H1 (cell line): ENCODE results near the gene SOWAHD. TPM values are rescaled to one million over a fixed set of nuclear protein-coding genes. Genes with fewer than 3 reads are reported as not detected.

ENCODE experiments used
- CTCF ChIA-PET: fragments of 300-600 bp; sonication (Branson Sonifier 250); formaldehyde crosslinking; loops from one replicate; lab custom pipeline; 2021; ENCODE audit not compliant: partially characterized antibody; lab: Charles Lee
- POLR2A ChIA-PET: fragments of 300-600 bp; sonication (Branson Sonifier 250); formaldehyde crosslinking; loops from one replicate; lab custom pipeline; 2021; ENCODE audit warnings: inconsistent platforms; ENCODE audit not compliant: partially characterized antibody; lab: Charles Lee
- DNase-seq, 2 experiments: peaks; one replicate each; pipeline versions ENCODE4 v3.0.0 to v3.0.0-alpha.2; 2010 to 2022; ENCODE audit warnings: low spot score in 2 of 2, low read depth in 1 of 2, mixed read lengths in 1 of 2
- FAIRE-seq: peaks from 2 replicates; lab custom pipeline; 2011; peaks lifted over from hg19 to GRCh38; lab: Jason Lieb, UNC
- H2AFZ ChIP-seq: 2 replicates; pipeline ENCODE4 v1.8.1; 2012; ENCODE audit warnings: low read length, inconsistent platforms
- H2AK5ac ChIP-seq: 2 replicates; pipeline ENCODE4 v1.6.1; 2013; ENCODE audit warnings: low read depth, low read length
- H2BK120ac ChIP-seq: replicated peaks from 2 replicates; pipeline ENCODE3; 2013; ENCODE audit warnings: low read depth, low read length, inconsistent platforms
- H2BK12ac ChIP-seq: 2 replicates; pipeline ENCODE4 v1.6.1; 2013; ENCODE audit warnings: low read depth, low read length
- H2BK15ac ChIP-seq: 2 replicates; pipeline ENCODE4 v1.6.1; 2013; ENCODE audit warnings: low read length
- H2BK20ac ChIP-seq: 2 replicates; pipeline ENCODE4 v1.6.1; 2013; ENCODE audit warnings: low read length
- H2BK5ac ChIP-seq: 2 replicates; pipeline ENCODE4 v1.6.1; 2013; ENCODE audit warnings: low read depth, low read length
- H3K14ac ChIP-seq: 2 replicates; pipeline ENCODE4 v1.6.1; 2013; ENCODE audit warnings: inconsistent platforms; ENCODE audit not compliant: insufficient read length
- H3K18ac ChIP-seq: 2 replicates; pipeline ENCODE4 v1.6.1; 2013; ENCODE audit warnings: low read length; ENCODE audit errors: extremely low read depth
- H3K23ac ChIP-seq: 2 replicates; pipeline ENCODE4 v1.6.1; 2013; ENCODE audit warnings: inconsistent platforms; ENCODE audit not compliant: insufficient read length
- H3K23me2 ChIP-seq: 2 replicates; pipeline ENCODE4 v1.6.1; 2013; ENCODE audit warnings: low read depth, low read length
- H3K27ac ChIP-seq: 2 replicates; pipeline ENCODE4 v1.6.1; 2011; ENCODE audit warnings: low read depth, low read length, inconsistent platforms
- H3K27me3 ChIP-seq, 4 experiments: replicated peaks in 1 of 4; 1 replicate in 1 of 4; 2 replicates in 3 of 4; pipeline versions ENCODE4 v1.6.1 to v1.8.1; 2011 to 2013; ENCODE audit warnings: low read length in 3 of 4, mild to moderate bottlenecking in 3 of 4, inconsistent platforms in 2 of 4, mixed read lengths in 2 of 4, moderate library complexity in 1 of 4; ENCODE audit not compliant: control insufficient read depth in 3 of 4, insufficient read depth in 3 of 4; ENCODE audit errors: extremely low read depth in 1 of 4
- H3K36me3 ChIP-seq, 4 experiments: 2 replicates each; pipeline versions ENCODE4 v1.6.1 to v1.8.1; 2011 to 2013; ENCODE audit warnings: mild to moderate bottlenecking in 4 of 4, low read length in 3 of 4, moderate library complexity in 2 of 4, control low read depth in 1 of 4, inconsistent platforms in 1 of 4; ENCODE audit not compliant: insufficient read depth in 4 of 4, control insufficient read depth in 2 of 4
- H3K4ac ChIP-seq: replicated peaks from 2 replicates; pipeline ENCODE3; 2013; ENCODE audit warnings: low read length, low read depth, mixed read lengths, inconsistent platforms; ENCODE audit not compliant: insufficient read length
- H3K4me1 ChIP-seq, 4 experiments: replicated peaks in 1 of 4; 1 replicate in 1 of 4; 2 replicates in 3 of 4; pipeline versions ENCODE4 v1.6.1 to v1.8.1; 2011 to 2013; ENCODE audit warnings: low read length in 3 of 4, inconsistent platforms in 2 of 4, mixed read lengths in 1 of 4; ENCODE audit not compliant: insufficient read depth in 4 of 4, control insufficient read depth in 3 of 4
- H3K4me2 ChIP-seq, 2 experiments: 2 replicates each; pipeline versions ENCODE4 v1.6.1 to v1.8.1; 2011 to 2013; ENCODE audit warnings: low read depth in 2 of 2, low read length in 2 of 2, control low read depth in 1 of 2, inconsistent platforms in 1 of 2, mild to moderate bottlenecking in 1 of 2; ENCODE audit not compliant: insufficient read depth in 1 of 2
- H3K4me3 ChIP-seq, 4 experiments: fragments of 200-600, 300-600 bp in 1 of 4; sonication (generic), shearing (Covaris generic), sonication (Bioruptor Twin) in 1 of 4; 2 replicates each; pipeline versions ENCODE4 v1.5.1 to v1.8.1; 2011 to 2016; ENCODE audit warnings: low read length in 4 of 4, low read depth in 3 of 4, control low read depth in 2 of 4, inconsistent platforms in 2 of 4, mild to moderate bottlenecking in 2 of 4, mixed read lengths in 1 of 4, moderate library complexity in 1 of 4; ENCODE audit not compliant: insufficient read depth in 2 of 4; ENCODE audit errors: extremely low read depth in 1 of 4
- H3K56ac ChIP-seq: replicated peaks from 2 replicates; pipeline ENCODE3; 2013; ENCODE audit warnings: low read depth, mild to moderate bottlenecking, mixed read lengths, low read length, inconsistent platforms; ENCODE audit not compliant: insufficient read length
- H3K79me1 ChIP-seq: 2 replicates; pipeline ENCODE4 v1.6.1; 2013; ENCODE audit warnings: low read depth, low read length, control low read depth
- H3K79me2 ChIP-seq, 2 experiments: 2 replicates each; pipeline versions ENCODE4 v1.6.1 to v1.8.1; 2012 to 2013; ENCODE audit warnings: low read length in 2 of 2, mild to moderate bottlenecking in 2 of 2, inconsistent platforms in 1 of 2; ENCODE audit not compliant: insufficient read depth in 2 of 2, control insufficient read depth in 1 of 2
- H3K9ac ChIP-seq, 4 experiments: replicated peaks in 1 of 4; 1 replicate in 1 of 4; 2 replicates in 3 of 4; pipeline versions ENCODE4 v1.6.1 to v1.8.1; 2011 to 2013; ENCODE audit warnings: low read depth in 3 of 4, low read length in 3 of 4, control low read depth in 2 of 4, mild to moderate bottlenecking in 2 of 4, moderate library complexity in 2 of 4, inconsistent platforms in 1 of 4; ENCODE audit errors: extremely low read depth in 1 of 4
- H3K9me3 ChIP-seq, 2 experiments: 2 replicates each; pipeline versions ENCODE4 v1.6.1 to v1.8.1; 2012 to 2013; ENCODE audit warnings: mild to moderate bottlenecking in 2 of 2, moderate library complexity in 2 of 2, control low read depth in 1 of 2, inconsistent platforms in 1 of 2, low read depth in 1 of 2, low read length in 1 of 2, mixed read lengths in 1 of 2; ENCODE audit not compliant: insufficient read depth in 2 of 2
- H4K20me1 ChIP-seq, 2 experiments: replicated peaks in 1 of 2; 2 replicates each; pipeline versions ENCODE3 to v1.8.1; 2011 to 2013; ENCODE audit warnings: inconsistent platforms in 2 of 2, low read length in 2 of 2, mild to moderate bottlenecking in 1 of 2; ENCODE audit not compliant: insufficient read depth in 2 of 2, control insufficient read depth in 1 of 2
- H4K5ac ChIP-seq: 2 replicates; pipeline ENCODE4 v1.6.1; 2013; ENCODE audit warnings: low read length, low read depth, mixed read lengths, inconsistent platforms; ENCODE audit not compliant: insufficient read length
- H4K8ac ChIP-seq: 2 replicates; pipeline ENCODE4 v1.8.0; 2013; ENCODE audit warnings: mild to moderate bottlenecking, moderate library complexity, low read length, inconsistent platforms; ENCODE audit not compliant: insufficient read depth; ENCODE audit errors: extremely low read depth
- H4K91ac ChIP-seq: replicated peaks from 2 replicates; pipeline ENCODE3; 2013; ENCODE audit warnings: low read length, mixed read lengths, inconsistent platforms; ENCODE audit not compliant: insufficient read length
- GTF2F1 ChIP-seq: IDR thresholded peaks from 2 replicates; pipeline ENCODE4 v1.6.1; 2012; ENCODE audit warnings: low read depth, low read length, improper control_type of control experiment, borderline replicate concordance
- HDAC6 ChIP-seq: IDR thresholded peaks from one replicate; pipeline ENCODE4 v1.7.1; 2012; ENCODE audit warnings: low read depth, mild to moderate bottlenecking, inconsistent platforms, low read length, moderate library complexity
- KDM1A ChIP-seq: fragments of 200-600, 300-600 bp; sonication (generic); IDR thresholded peaks from 2 replicates; pipeline ENCODE4 v1.7.1; 2016; ENCODE audit warnings: mild to moderate bottlenecking, low read length, borderline replicate concordance
- SP2 ChIP-seq: IDR thresholded peaks from 2 replicates; pipeline ENCODE4 v1.6.1; 2012; ENCODE audit warnings: mild to moderate bottlenecking, low read length, inconsistent platforms
- YY1 ChIP-seq: IDR thresholded peaks from 2 replicates; pipeline ENCODE4 v1.6.1; 2011; ENCODE audit warnings: low read depth, mild to moderate bottlenecking, low read length
- WGBS, 2 experiments: shearing (Covaris generic) in 1 of 2; methylation state at CpG; one replicate each; pipeline versions ENCODE4 v1.1.6 to v1.1.7; 2013 to 2015; ENCODE audit warnings: low lambda C conversion rate in 2 of 2, mixed read lengths in 2 of 2, inconsistent platforms in 1 of 2, low coverage in 1 of 2, missing lambda C conversion rate in 1 of 2; ENCODE audit not compliant: insufficient replicate concordance in 2 of 2, insufficient coverage in 1 of 2, insufficient read length in 1 of 2; ENCODE audit errors: extremely low coverage in 1 of 2, missing lambda C conversion rate in 1 of 2; 5-methylcytosine and 5-hydroxymethylcytosine counted together
- long read RNA-seq, 2 experiments: library from RNA in 1 of 2; library from capped mRNA in 1 of 2; stranded (forward); transcript quantifications; one replicate each; pipeline ENCODE4 v2.0.0, GENCODE V29; 2021; ENCODE audit warnings: inconsistent platforms in 1 of 2
- polyA minus RNA-seq, 3 experiments: library from RNA; depleted of rRNA, polyadenylated mRNA; stranded (reverse); fragments of >200 nt; gene quantifications; 1 replicate in 2 of 3; 2 replicates in 1 of 3; pipeline ENCODE4 v1.2.3, GENCODE V29; 2011
- polyA plus RNA-seq, 7 experiments: library from polyadenylated mRNA; depleted of rRNA in 3 of 7; stranded (reverse) in 5 of 7; unstranded in 2 of 7; fragments of >200 nt in 5 of 7; fragments of 200-250 nt in 2 of 7; gene quantifications; 1 replicate in 5 of 7; 2 replicates in 1 of 7; 4 replicates in 1 of 7; pipeline versions ENCODE4 v1.2.1 to v1.2.3, GENCODE V29; 2011 to 2013; ENCODE audit warnings: missing spikeins in 2 of 7, mixed read lengths in 2 of 7
- total RNA-seq: library from RNA; stranded (reverse); fragmentation: NEBNext Ultra II Directional; extraction: Animal tissue kit (Norgen Biotek cat#: 25700); gene quantifications from 2 replicates; pipeline ENCODE4 v1.2.1, GENCODE V29; 2021
- TF ChIP-seq, protein P1 (sequence below): IDR thresholded peaks from 2 replicates; pipeline ENCODE4 v1.6.1; 2011; ENCODE audit warnings: low read length, improper control_type of control experiment

The SOWAHD gene, protein sequence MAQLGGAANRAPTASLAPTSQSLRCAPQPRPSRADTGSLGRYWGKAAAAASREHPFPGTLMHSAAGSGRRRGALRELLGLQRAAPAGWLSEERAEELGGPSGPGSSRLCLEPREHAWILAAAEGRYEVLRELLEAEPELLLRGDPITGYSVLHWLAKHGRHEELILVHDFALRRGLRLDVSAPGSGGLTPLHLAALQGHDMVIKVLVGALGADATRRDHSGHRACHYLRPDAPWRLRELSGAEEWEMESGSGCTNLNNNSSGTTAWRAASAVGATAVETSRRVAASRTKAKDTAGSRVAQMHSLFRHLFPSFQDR
- total RNA-seq (1.7 and 1.8 TPM in 2 replicates), polyA plus RNA-seq (2011; rRNA removed) (2.6 and 2.9 TPM in 2 replicates), polyA minus RNA-seq (2011; rRNA and poly(A)+ RNA removed) (0.29 and 0.47 TPM in 2 replicates)
- 3.1 TPM for polyA plus RNA-seq (2011; cell fraction: cytosol; rRNA removed)
- 1.7 TPM for polyA plus RNA-seq (2011; cell fraction: nucleus; rRNA removed)
- polyA plus RNA-seq (2012, experiment 1 of 2): 0.81 to 3.2 TPM (median 2.1 TPM) in 4 replicates
- 2.1 TPM for polyA plus RNA-seq (2012, experiment 2 of 2)
- 1.1 TPM for polyA plus RNA-seq (2013, experiment 1 of 2)
- 0.85 TPM for polyA plus RNA-seq (2013, experiment 2 of 2)
- polyA minus RNA-seq (2011; cell fraction: cytosol; rRNA and poly(A)+ RNA removed): 1.7 TPM
- 1.5 TPM for polyA minus RNA-seq (2011; cell fraction: nucleus; rRNA and poly(A)+ RNA removed)
- long read RNA-seq, experiment 1, partial matches to known transcripts: 0 of 2 reads
- long read RNA-seq, experiment 1, other reads (novel, unspliced or antisense): 0 of 2 reads
- long read RNA-seq, experiment 2: 0 reads

DNA sequence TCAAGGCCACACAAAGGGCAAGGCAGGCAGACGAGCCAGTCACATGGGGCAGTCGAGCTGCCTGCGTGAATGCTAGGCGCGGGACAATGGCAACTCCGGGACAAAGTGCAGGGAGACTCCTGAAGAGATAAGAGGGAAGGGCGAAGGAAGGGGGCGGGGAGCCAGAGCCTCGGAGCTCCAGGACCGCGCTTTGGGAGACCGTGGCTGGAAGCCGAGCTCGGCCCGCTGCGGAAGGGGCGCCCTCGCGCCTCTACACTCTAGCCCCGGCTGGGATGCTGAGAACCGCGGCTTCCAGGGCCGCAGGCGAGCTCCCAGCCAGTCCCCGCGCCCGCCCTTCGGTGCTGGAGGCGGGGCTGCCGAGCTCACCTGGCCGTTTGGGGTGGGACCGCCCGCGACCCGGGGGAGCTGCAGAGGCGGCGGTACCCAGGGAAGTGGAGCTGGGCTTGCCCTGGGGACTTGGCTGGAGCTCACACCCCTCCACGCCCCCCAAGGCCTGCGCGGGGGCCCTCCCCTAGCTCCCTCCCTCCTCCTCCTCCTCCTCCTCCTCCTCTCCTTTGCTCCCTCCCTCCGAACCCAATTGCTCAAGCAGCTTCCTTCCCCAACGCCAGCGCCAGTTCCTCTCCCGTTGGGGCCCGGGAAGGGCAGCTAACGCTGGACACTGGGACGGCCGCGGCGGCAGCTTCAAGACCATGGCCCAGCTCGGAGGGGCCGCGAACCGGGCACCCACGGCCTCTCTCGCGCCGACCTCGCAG is at the start of gene SOWAHD:
Gene SOWAHD (plus strand): TSS at position 610 of the 752 bp plus-strand sequence. CDS start 80 bp downstream, at position 690.
- Histone ChIP-seq H3K9ac (peak within 1 kb of the TSS in 3 of 4 experiments; percentile 26 to 59 (median 34); a peak in 5 of 7 replicates), H3K23me2 (peaks cover 17% of the 10 kb centered on the region; the same call in 1 of the 2 replicates), H3K9me3 (no peaks in the 10 kb centered on the region), H4K5ac (peak within 1 kb of the TSS; percentile 60), H2BK5ac (no peak within 1 kb of the TSS), H4K20me1 (no peaks in the 10 kb centered on the region), H2AFZ (no peak within 1 kb of the TSS; the same call in 1 of the 2 replicates), H4K91ac (peak within 1 kb of the TSS; percentile 81), H3K27me3 (peaks cover 0 to 13% (median 5%) of the 10 kb centered on the region in 4 experiments; a peak in 5 of 7 replicates), H3K4ac (peak within 1 kb of the TSS; percentile 53), H3K79me2 (no peaks in the 10 kb centered on the region), H3K27ac (peak within 1 kb of the TSS; percentile 63; the same call in 1 of the 2 replicates), H3K23ac (no peak within 1 kb of the TSS), H3K18ac (peak within 1 kb of the TSS; percentile 93), H3K4me1 (peaks cover 4 to 23% (median 14%) of the 10 kb centered on the region in 4 experiments), H3K14ac (peak within 1 kb of the TSS; percentile 48), H3K36me3 (no peaks in the 10 kb centered on the region), H2BK12ac (0 out of 2 replicates have a peak within 1 kb of the TSS, but pooled peaks have one; percentile 60), H2BK15ac (no peak within 1 kb of the TSS), H3K4me3 (peak within 1 kb of the TSS; percentile 30 to 71 (median 50)), H2BK120ac (no peak within 1 kb of the TSS), H4K8ac (peak within 1 kb of the TSS; percentile 46), H3K56ac (peak within 1 kb of the TSS; percentile 12), H3K4me2 (peak within 1 kb of the TSS; percentile 87 to 92), H3K79me1 (no peaks in the 10 kb centered on the region), H2BK20ac (no peak within 1 kb of the TSS; the same call in 1 of the 2 replicates), H2AK5ac (no peak within 1 kb of the TSS)
- peak in 1 of 2 experiments; percentile 71 for DNase-seq
- ChIA-PET POLR2A (interaction anchor here (0.9 to 4.4 kb wide), 16 partner anchors 12 to 290 kb away, joined by 3 to 48 read pairs (median 6); partner anchors contain the start of genes NKRF, RPL39, SEPTIN6 and SLC25A5), CTCF (interaction anchor here (0.9 to 4.5 kb wide), 18 partner anchors 11 to 270 kb away, joined by 3 to 33 read pairs (median 5); partner anchors contain the start of genes RPL39 and SEPTIN6)
- FAIRE-seq: no peak
- WGBS, 2 experiments: 1% methylated on average over 14 of the region's 59 CpGs; no CpG with 5 or more reads in 1 of the 2 experiments
- TF ChIP-seq, protein P1, sequence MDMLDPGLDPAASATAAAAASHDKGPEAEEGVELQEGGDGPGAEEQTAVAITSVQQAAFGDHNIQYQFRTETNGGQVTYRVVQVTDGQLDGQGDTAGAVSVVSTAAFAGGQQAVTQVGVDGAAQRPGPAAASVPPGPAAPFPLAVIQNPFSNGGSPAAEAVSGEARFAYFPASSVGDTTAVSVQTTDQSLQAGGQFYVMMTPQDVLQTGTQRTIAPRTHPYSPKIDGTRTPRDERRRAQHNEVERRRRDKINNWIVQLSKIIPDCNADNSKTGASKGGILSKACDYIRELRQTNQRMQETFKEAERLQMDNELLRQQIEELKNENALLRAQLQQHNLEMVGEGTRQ: peak; percentile 46
- TF ChIP-seq SP2 (no peak), HDAC6 (no peak), YY1 (no peak), GTF2F1 (no peak), KDM1A (no peak)
